ENCODE measurements around the gene VSTM2L. TPM values are rescaled to one million over a fixed set of nuclear protein-coding genes. Genes with fewer than 3 reads are reported as not detected.

Gene VSTM2L
- total RNA-seq, 1 experiment from 2014 or later, result 39.2 TPM

- in situ Hi-C loops (cut with HindIII; ENCODE audit: low sequenced_read_pairs), result no loop called here
- DNase-seq (ENCODE audit: low spot score), result peak; percentile 43
These were observed 5.9 kb upstream of the VSTM2L start for GRCh38 chr20:37896932-37897548.

- in situ Hi-C loops (cut with HindIII; ENCODE audit: low sequenced_read_pairs), result no loop called here
- DNase-seq (ENCODE audit: low spot score), result no peak
These were observed 4.5 kb upstream of the VSTM2L start for GRCh38 chr20:37898233-37899104.

- in situ Hi-C loops (cut with HindIII; ENCODE audit: low sequenced_read_pairs), result no loop called here
- DNase-seq (ENCODE audit: low spot score), result no peak
These were observed 3.6 kb upstream of the VSTM2L start for GRCh38 chr20:37899105-37900045.

GRCh38 chr20:37901240-37901639 lies 1.7 kb upstream of the VSTM2L start:
- in situ Hi-C loops (cut with HindIII; ENCODE audit: low sequenced_read_pairs), result no loop called here
- DNase-seq (ENCODE audit: low spot score), result no peak

- DNase-seq (ENCODE audit: low spot score), result peak; percentile 61
- in situ Hi-C loops (cut with HindIII; ENCODE audit: low sequenced_read_pairs), result no loop called here
These were observed 1.0 kb upstream of the VSTM2L start for GRCh38 chr20:37901654-37902503.

- DNase-seq (ENCODE audit: low spot score), result no peak
- in situ Hi-C loops (cut with HindIII; ENCODE audit: low sequenced_read_pairs), result no loop called here
These were observed 535 bp downstream of the VSTM2L start for GRCh38 chr20:37903317-37904007.

- no peak for DNase-seq (ENCODE audit: low spot score)
- in situ Hi-C loops (cut with HindIII; ENCODE audit: low sequenced_read_pairs), result no loop called here
These were observed 1.2 kb downstream of the VSTM2L start for GRCh38 chr20:37904008-37904642.

- DNase-seq (ENCODE audit: low spot score), result no peak
- in situ Hi-C loops (cut with HindIII; ENCODE audit: low sequenced_read_pairs), result no loop called here
These were observed 2.0 kb downstream of the VSTM2L start for GRCh38 chr20:37904845-37905373.

GRCh38 chr20:37905671-37906613 lies 3.0 kb downstream of the VSTM2L start:
- in situ Hi-C loops (cut with HindIII; ENCODE audit: low sequenced_read_pairs), result no loop called here
- no peak for DNase-seq (ENCODE audit: low spot score)

- in situ Hi-C loops (cut with HindIII; ENCODE audit: low sequenced_read_pairs), result no loop called here
- no peak for DNase-seq (ENCODE audit: low spot score)
These were observed 4.4 kb downstream of the VSTM2L start for GRCh38 chr20:37907330-37907676.

GRCh38 chr20:37907677-37908401 lies 4.9 kb downstream of the VSTM2L start:
- in situ Hi-C loops (cut with HindIII; ENCODE audit: low sequenced_read_pairs), result no loop called here
- no peak for DNase-seq (ENCODE audit: low spot score)

GRCh38 chr20:37911261-37911660 lies 8.3 kb downstream of the VSTM2L start:
- no peak for DNase-seq (ENCODE audit: low spot score)
- in situ Hi-C loops (cut with HindIII; ENCODE audit: low sequenced_read_pairs), result loop anchor here (10.0 kb wide), 1 partner anchor 84 kb away; no protein-coding TSS in a partner anchor

GRCh38 chr20:37911838-37912281 lies 8.9 kb downstream of the VSTM2L start:
- in situ Hi-C loops (cut with HindIII; ENCODE audit: low sequenced_read_pairs), result loop anchor here (10.0 kb wide), 1 partner anchor 83 kb away; no protein-coding TSS in a partner anchor
- DNase-seq (ENCODE audit: low spot score), result peak; percentile 47

- no peak for DNase-seq (ENCODE audit: low spot score)
- in situ Hi-C loops (cut with HindIII; ENCODE audit: low sequenced_read_pairs), result loop anchor here (10.0 kb wide), 1 partner anchor 82 kb away; no protein-coding TSS in a partner anchor
These were observed 9.9 kb downstream of the VSTM2L start for GRCh38 chr20:37912874-37913273.

- in situ Hi-C loops (cut with HindIII; ENCODE audit: low sequenced_read_pairs), result loop anchor here (10.0 kb wide), 1 partner anchor 81 kb away; no protein-coding TSS in a partner anchor
- no peak for DNase-seq (ENCODE audit: low spot score)
These were observed 10.8 kb downstream of the VSTM2L start for GRCh38 chr20:37913567-37914366.

Measured in G401 (cell line).